SU-DHL-6 (cell line): ENCODE data around the gene MMP19.

Experiments
- H2AFZ ChIP-seq: fragments of 200-600 bp; sonication (generic); 2 replicates; pipeline ENCODE4 v1.6.1; 2014; ENCODE audit warnings: low read depth, mild to moderate bottlenecking, moderate library complexity, mixed read lengths, antibody characterized with exemption, low read length; ENCODE audit not compliant: severe bottlenecking
- H3F3A ChIP-seq: fragments of 200-600 bp; shearing (Covaris generic); 2 replicates; pipeline ENCODE4 v1.6.0; 2016; ENCODE audit warnings: antibody characterized with exemption, mild to moderate bottlenecking; ENCODE audit not compliant: insufficient read depth
- H3K27ac ChIP-seq: fragments of 200-600 bp; sonication (generic); 2 replicates; pipeline ENCODE4 v1.5.1; 2016; ENCODE audit warnings: low read depth, mild to moderate bottlenecking, low read length, moderate library complexity, mixed read lengths
- H3K27me3 ChIP-seq: fragments of 200-600 bp; sonication (generic), shearing (Covaris generic); 2 replicates; pipeline ENCODE4 v1.6.0; 2014; ENCODE audit warnings: mild to moderate bottlenecking, low read length
- H3K36me3 ChIP-seq: fragments of 200-600 bp; sonication (generic); 2 replicates; pipeline ENCODE4 v1.6.1; 2014; ENCODE audit warnings: mild to moderate bottlenecking, low read length, mixed read lengths
- H3K4me2 ChIP-seq: fragments of 300-600, 200-600 bp; shearing (Covaris generic), sonication (generic); 2 replicates; pipeline ENCODE4 v1.6.0; 2014; ENCODE audit warnings: low read length, low read depth, mild to moderate bottlenecking; ENCODE audit not compliant: poor library complexity, severe bottlenecking
- H3K4me3 ChIP-seq: fragments of 200-600 bp; sonication (generic); 2 replicates; pipeline ENCODE4 v1.5.1; 2014; ENCODE audit warnings: antibody characterized with exemption, low read length, mild to moderate bottlenecking, mixed read lengths; ENCODE audit not compliant: insufficient read depth, poor library complexity, severe bottlenecking
- H3K79me2 ChIP-seq: fragments of 200-600 bp; sonication (generic); 2 replicates; pipeline ENCODE4 v1.6.1; 2014; ENCODE audit warnings: mild to moderate bottlenecking, low read length, moderate library complexity; ENCODE audit not compliant: insufficient read depth
- H3K9ac ChIP-seq: fragments of 200-600 bp; sonication (generic); 2 replicates; pipeline ENCODE4 v1.7.0; 2014; ENCODE audit warnings: mild to moderate bottlenecking, low read length
- H3K9me2 ChIP-seq: fragments of 200-600 bp; sonication (generic); replicated peaks from 2 replicates; pipeline ENCODE4 v1.6.1; 2014; ENCODE audit warnings: low read length; ENCODE audit not compliant: insufficient read depth
- H3K9me3 ChIP-seq: fragments of 200-600 bp; sonication (generic); 2 replicates; pipeline ENCODE4 v1.6.1; 2014; ENCODE audit warnings: low read length, mixed read lengths; ENCODE audit not compliant: insufficient read depth
- H4K20me1 ChIP-seq: fragments of 200-600 bp; sonication (generic); 2 replicates; pipeline ENCODE4 v1.6.1; 2014; ENCODE audit warnings: low read depth, mild to moderate bottlenecking, antibody characterized with exemption, low read length, moderate library complexity, mixed read lengths
- CTCF ChIP-seq: fragments of 200-600 bp; sonication (generic); IDR thresholded peaks from one replicate; pipeline ENCODE4 v1.5.1; 2017; ENCODE audit warnings: antibody characterized with exemption, mild to moderate bottlenecking, low read length, moderate library complexity; ENCODE audit not compliant: insufficient read depth, poor library complexity, severe bottlenecking
- EZH2phosphoT487 ChIP-seq: fragments of 200-600 bp; sonication (generic), shearing (Covaris generic); conservative IDR thresholded peaks from 2 replicates; pipeline ENCODE4 v1.6.1; 2018; ENCODE audit warnings: mild to moderate bottlenecking, antibody characterized with exemption, low read length, moderate library complexity, mixed read lengths

MMP19 gene

DNA sequence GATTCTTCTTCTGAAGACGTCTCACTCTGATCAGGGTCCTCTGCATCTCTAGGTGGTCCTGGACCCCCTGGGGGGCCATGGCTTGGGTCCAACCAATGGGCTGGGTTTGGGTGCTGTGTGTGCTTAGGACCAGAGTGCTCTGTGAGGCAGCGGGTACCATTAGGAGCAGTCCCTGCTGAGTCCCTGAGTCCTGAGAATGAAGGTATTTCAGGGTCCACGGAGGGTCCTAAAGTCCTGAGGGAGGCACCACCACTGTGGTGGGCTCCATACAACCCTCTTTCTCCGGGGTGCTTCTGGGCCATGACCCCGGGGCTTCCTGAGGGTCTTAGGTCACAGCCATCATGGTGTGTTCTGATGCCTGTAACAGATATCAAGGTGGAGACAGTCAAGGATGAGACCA, 14.4 kb downstream of the MMP19 start:
- no peaks in the 10 kb centered on the region for H3K36me3 ChIP-seq
- H3K9me2 ChIP-seq: no peaks in the 10 kb centered on the region
- peak overlapping the region; percentile 94 for H3K4me2 ChIP-seq
- no peaks in the 10 kb centered on the region for H3K27me3 ChIP-seq
- TF ChIP-seq EZH2phosphoT487 (no peak), CTCF (no peak)
- peak overlapping the region; percentile 68 for H3K4me3 ChIP-seq
- peak overlapping the region; percentile 76 for H3K9ac ChIP-seq
- no peaks in the 10 kb centered on the region for H3K9me3 ChIP-seq
- H3K27ac ChIP-seq: peak overlapping the region; percentile 72
- peaks cover 35% of the 10 kb centered on the region for H3F3A ChIP-seq
- no peaks in the 10 kb centered on the region for H4K20me1 ChIP-seq
- H3K79me2 ChIP-seq: peaks cover 29% of the 10 kb centered on the region
- H2AFZ ChIP-seq: no peak overlapping the region

DNA sequence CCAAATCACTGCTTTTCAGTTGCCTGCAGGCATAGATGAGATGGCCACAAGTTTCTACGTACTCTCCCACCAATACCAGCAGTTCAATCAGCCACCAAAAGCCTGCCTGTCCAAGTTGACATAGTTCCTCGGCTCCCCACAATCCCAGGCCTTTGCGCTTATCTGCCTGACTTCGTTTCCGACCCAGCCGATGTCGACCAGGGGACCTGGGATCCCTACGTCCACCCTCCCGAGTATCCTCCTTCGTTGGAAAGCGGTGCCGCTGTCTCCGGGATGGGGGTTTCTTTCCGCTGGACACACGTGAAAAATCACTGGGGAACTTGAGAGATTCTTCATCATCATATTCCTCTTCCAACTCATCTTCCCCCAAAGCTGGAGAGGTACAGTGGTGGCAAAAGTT, 14.9 kb downstream of the MMP19 start:
- H3K79me2 ChIP-seq: peaks cover 29% of the 10 kb centered on the region
- peak overlapping the region; percentile 72 for H3K27ac ChIP-seq
- H3K4me2 ChIP-seq: peak overlapping the region; percentile 94
- H3K9me2 ChIP-seq: no peaks in the 10 kb centered on the region
- no peaks in the 10 kb centered on the region for H3K9me3 ChIP-seq
- TF ChIP-seq CTCF: no peak
- no peak for TF ChIP-seq EZH2phosphoT487
- H3K36me3 ChIP-seq: peaks cover 3% of the 10 kb centered on the region; the same call in 1 of the 2 replicates
- no peaks in the 10 kb centered on the region for H4K20me1 ChIP-seq
- peaks cover 41% of the 10 kb centered on the region for H3F3A ChIP-seq
- H2AFZ ChIP-seq: no peak overlapping the region
- peak overlapping the region; percentile 68 for H3K4me3 ChIP-seq
- no peaks in the 10 kb centered on the region for H3K27me3 ChIP-seq
- H3K9ac ChIP-seq: peak overlapping the region; percentile 76

DNA sequence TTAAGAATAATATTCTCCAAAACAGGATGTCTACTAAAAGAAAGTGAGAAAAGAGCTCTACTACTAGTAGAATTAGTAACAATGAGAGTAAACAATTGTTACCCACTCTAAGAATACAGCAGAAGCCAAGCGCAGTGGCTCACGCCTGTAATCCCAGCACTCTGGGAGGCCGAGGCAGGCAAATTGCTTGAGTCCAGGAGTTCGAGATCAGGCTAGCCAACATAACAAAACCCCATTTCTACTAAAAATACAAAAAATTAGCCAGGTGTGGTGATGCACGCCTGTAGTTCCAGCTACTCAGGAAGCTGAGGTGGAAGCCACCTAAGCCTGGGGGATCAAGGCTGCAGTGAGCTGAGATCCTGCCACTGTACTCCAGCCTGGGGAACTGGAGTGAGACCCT, 18.0 kb downstream of the MMP19 start:
- no peaks in the 10 kb centered on the region for H3K9me3 ChIP-seq
- no peak overlapping the region for H3K4me3 ChIP-seq
- H3K9me2 ChIP-seq: no peaks in the 10 kb centered on the region
- no peak for TF ChIP-seq CTCF
- TF ChIP-seq EZH2phosphoT487: no peak
- peaks cover 18% of the 10 kb centered on the region; the same call in 1 of the 2 replicates for H3K36me3 ChIP-seq
- peaks cover 55% of the 10 kb centered on the region for H3F3A ChIP-seq
- peak overlapping the region; percentile 12 for H3K4me2 ChIP-seq
- no peak overlapping the region for H3K9ac ChIP-seq
- peaks cover 29% of the 10 kb centered on the region for H3K79me2 ChIP-seq
- H3K27ac ChIP-seq: peak overlapping the region; percentile 31; the same call in 1 of the 2 replicates
- no peaks in the 10 kb centered on the region for H3K27me3 ChIP-seq
- no peak overlapping the region for H2AFZ ChIP-seq
- no peaks in the 10 kb centered on the region for H4K20me1 ChIP-seq

DNA sequence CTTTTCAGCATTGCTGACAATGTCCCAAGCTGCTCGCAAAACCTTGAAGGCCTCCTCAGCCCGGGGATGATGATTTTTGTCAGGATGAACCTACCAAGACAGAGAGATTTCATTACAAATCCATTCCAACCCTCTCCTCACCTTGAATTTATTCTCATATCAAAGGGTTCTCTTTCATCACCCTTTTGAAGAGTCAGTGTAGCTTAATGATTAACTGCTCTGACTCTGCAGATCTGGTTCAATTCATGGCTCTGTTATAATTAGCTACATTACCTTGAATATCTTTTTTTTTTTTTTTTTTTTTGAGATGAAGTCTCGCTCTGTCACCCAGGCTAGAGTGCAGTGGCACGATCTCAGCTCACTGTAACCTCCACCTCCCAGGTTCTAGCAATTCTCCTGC, 19.3 kb downstream of the MMP19 start:
- Histone ChIP-seq H3K9ac (no peak overlapping the region), H4K20me1 (no peaks in the 10 kb centered on the region), H3K79me2 (peaks cover 34% of the 10 kb centered on the region), H3F3A (peaks cover 56% of the 10 kb centered on the region), H3K36me3 (peaks cover 18% of the 10 kb centered on the region; the same call in 1 of the 2 replicates), H3K9me2 (no peaks in the 10 kb centered on the region), H3K4me3 (no peak overlapping the region), H3K27me3 (no peaks in the 10 kb centered on the region), H2AFZ (no peak overlapping the region), H3K27ac (no peak overlapping the region), H3K4me2 (no peak overlapping the region), H3K9me3 (no peaks in the 10 kb centered on the region)
- TF ChIP-seq CTCF: no peak
- TF ChIP-seq EZH2phosphoT487: no peak
